ENCODE measurements around the gene BCL7A.
"Not testable (repeated sequence)": the region's sequence is repeated elsewhere in the genome, so short reads cannot be mapped to it uniquely, and the experiment has no call there.

Gene BCL7A

GRCh38 chr12:122021822-122022392 lies at the start of gene BCL7A:
TSS of gene BCL7A (plus strand) at chr12:122021884. CDS start at chr12:122022092, 208 bp downstream.
- peak; percentile 62 for DNase-seq

- no peak for DNase-seq
Measured at GRCh38 chr12:121974026-121974985, 47.4 kb upstream of the BCL7A start.

GRCh38 chr12:121975021-121975420 lies 46.7 kb upstream of the BCL7A start:
- DNase-seq: no peak

GRCh38 chr12:121976950-121977349 lies 44.7 kb upstream of the BCL7A start:
- DNase-seq: no peak

GRCh38 chr12:121980191-121980891 lies 41.3 kb upstream of the BCL7A start:
- DNase-seq: no peak

DNA sequence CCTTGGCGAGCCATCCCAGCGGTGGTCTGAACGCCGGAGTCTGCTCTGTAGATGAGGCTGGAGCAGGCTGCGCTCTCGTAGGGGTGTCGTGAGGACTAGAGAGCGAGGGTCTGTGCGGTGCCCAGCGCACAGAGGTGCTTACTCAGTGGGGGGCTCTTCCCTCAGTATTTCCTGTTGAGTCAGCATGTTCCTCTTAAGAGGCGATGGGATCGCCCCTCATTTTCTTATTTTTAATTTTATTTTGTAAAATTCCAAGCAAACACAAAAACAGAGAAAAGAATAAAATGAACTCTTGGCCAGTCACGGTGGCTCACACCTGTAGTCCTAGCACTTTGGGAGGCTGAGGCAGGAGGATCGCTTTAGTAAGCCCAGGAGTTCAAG lies 40.8 kb upstream of the BCL7A start:
- no peak for DNase-seq

- no peak for DNase-seq
Measured at GRCh38 chr12:121981456-121981855, 40.2 kb upstream of the BCL7A start.

- no peak for DNase-seq
Measured at GRCh38 chr12:121982950-121983349, 38.7 kb upstream of the BCL7A start.

- no peak for DNase-seq
Measured at GRCh38 chr12:121983536-121984210, 38.0 kb upstream of the BCL7A start.

- DNase-seq: no peak
Measured at GRCh38 chr12:121986489-121987245, 35.0 kb upstream of the BCL7A start.

DNA sequence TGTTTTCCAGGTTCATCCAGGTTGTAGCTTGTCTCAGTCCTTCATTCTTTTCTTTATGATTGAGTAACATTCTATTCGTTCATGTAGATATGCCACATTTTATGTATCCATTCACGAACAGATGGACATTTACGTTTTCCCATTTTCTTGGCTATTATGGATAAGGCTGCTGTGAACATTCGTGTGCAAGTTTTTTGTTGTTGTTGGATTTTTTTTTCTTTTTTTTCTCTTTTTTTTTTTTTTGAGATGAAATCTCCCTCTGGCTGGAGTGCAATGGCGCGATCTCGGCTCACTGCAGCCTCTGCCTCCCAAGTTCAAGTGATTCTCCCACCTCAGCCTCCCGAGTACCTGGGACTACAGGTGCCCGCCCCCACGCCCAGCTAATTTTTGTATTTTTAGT lies 33.2 kb upstream of the BCL7A start:
- not testable (repeated sequence) for DNase-seq

DNA sequence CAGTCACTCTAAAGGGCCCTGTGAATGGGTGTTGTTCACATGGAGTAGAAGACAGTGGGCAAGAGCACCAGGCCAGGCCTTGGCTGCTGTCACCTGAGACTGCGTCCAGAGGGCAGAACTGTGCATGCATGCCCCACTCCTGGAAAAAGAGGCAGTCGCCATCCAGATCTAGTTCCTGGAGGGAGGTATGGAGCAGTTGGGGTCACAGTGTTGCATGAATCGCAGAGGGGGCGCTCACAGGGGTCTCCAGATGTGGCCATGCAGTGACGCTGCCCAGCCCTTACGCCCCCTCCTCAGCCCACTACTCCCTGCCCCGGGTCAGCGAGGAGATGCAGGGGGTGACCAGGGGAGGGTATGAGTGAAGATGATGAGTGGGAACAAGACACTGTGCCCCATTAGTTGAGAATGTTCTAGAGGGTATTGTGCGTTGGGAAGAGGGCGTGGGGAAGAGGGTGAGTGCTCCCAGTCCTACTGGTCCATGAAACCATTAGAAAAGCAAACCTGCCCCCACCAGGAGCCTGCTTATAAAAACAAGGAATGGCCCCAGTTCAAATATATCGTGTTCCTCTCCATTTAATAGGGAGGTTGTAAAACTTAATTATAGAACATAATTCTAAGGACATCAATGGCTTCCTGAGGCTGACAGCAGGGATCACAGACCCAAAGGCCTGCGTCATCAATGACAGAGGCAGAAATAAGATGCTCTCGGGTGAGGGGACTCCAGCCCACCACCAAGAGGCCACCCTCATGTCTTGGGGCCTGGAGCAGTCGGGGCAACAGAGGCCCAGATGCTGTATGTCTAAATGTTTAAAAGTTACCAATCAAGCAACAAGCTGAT lies 32.2 kb upstream of the BCL7A start:
- no peak for DNase-seq

GRCh38 chr12:121990114-121990647 lies 31.5 kb upstream of the BCL7A start:
- no peak for DNase-seq

- DNase-seq: no peak
Measured at GRCh38 chr12:121990692-121991603, 30.7 kb upstream of the BCL7A start.

DNA sequence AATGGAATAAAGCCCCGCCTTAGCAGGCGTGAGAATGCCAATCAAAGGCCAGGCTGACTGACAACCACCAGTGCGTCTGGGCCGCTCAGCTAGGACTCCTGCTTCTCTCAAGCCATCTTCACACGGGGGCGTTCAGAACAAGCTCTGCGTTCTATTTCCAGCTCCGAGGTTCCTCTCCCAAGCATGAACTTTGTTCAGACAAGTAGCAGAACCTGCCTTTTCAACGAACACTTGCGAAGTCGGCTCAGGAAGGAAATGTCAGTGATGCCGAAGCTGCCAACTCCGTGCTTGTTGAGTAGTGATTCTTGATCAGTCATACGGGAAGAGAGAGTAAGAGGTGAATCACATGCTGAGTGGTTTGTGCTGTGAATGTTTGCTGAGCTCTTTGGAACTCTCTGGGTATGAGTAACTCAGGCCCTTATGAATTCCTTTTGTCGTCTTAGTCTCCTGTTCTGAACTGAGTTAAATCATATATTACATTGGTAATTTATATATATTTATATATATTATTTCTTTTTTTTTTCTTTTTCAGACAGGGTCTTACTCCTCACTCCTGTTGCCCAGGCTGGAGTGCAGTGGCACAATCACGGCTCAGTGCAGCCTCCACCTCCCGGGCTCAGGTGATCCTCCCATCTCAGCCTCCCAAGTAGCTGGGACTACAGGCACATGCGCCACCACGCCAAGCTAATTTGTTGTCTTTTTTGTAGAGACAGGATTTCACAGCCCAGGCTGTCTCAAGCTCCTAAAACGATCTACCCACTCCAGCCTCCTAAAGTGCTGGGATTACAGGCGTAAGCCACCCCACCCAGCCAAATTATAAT lies 29.4 kb upstream of the BCL7A start:
- peak; percentile 25 for DNase-seq

DNA sequence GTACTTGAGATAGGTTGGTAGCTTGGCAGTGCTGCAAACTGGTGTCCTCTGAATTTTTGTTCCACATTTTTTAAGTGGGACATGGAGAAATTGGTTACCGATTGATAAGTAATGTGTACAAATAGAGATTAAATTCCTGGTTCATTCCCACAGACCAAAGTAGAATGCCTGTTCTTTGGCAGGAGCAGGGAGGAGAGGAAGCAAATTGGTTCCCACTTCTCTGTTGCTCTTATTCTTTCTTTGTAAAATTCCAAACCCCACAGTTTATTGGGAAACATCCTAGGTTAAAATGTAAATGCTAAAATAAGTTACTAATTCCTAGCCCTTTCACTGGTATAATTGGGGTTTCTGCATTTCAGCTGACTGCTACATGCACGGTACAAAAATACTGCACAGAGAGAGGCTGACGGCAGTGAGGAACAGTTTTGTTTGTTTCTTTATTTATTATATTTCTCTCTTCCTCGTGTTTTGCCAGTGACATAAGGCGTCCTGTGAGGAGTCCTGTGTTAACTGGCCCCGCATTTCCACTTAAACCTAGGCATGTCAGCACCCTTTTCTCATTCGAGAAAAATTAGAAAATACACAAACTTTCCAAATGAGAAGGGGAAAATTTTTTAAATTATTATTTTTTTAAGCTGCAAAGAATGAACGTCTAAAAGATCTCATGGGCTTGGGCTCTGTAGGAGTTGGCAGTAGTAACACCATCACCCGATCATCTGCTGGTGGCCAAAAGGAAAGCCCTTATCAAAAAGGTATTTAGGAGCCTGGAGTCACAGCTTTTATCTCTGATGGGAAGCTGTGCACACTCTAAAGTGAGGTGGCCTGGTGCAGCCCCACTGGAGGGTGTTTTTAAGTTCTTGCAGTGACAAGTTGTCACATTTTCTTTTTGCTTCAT lies 25.4 kb upstream of the BCL7A start:
- no peak for DNase-seq

- DNase-seq: no peak
Measured at GRCh38 chr12:121996945-121997612, 24.6 kb upstream of the BCL7A start.
